Measurements from ENCODE around the gene CACNA1D.
"Not testable (repeated sequence)": the region's sequence is repeated elsewhere in the genome, so short reads cannot be mapped to it uniquely, and the experiment has no call there.

CACNA1D gene

GRCh38 chr3:53646723-53647122 lies 152.3 kb downstream of the CACNA1D start:
- no peak for DNase-seq (ENCODE audit: extremely low read depth in 1 of 2, low read depth in 1 of 2)

GRCh38 chr3:53649816-53650215 lies 155.4 kb downstream of the CACNA1D start:
- no peak for DNase-seq (ENCODE audit: extremely low read depth in 1 of 2, low read depth in 1 of 2)

- DNase-seq (ENCODE audit: extremely low read depth in 1 of 2, low read depth in 1 of 2), result peak in 1 of 2 donors; percentile 11
Measured at GRCh38 chr3:53650424-53650823, 156.0 kb downstream of the CACNA1D start.

GRCh38 chr3:53650928-53651661 lies 156.7 kb downstream of the CACNA1D start:
- DNase-seq (ENCODE audit: extremely low read depth in 1 of 2, low read depth in 1 of 2), result no peak

GRCh38 chr3:53651927-53652326 lies 157.5 kb downstream of the CACNA1D start:
- no peak for DNase-seq (ENCODE audit: extremely low read depth in 1 of 2, low read depth in 1 of 2)

- no peak for DNase-seq (ENCODE audit: extremely low read depth in 1 of 2, low read depth in 1 of 2)
Measured at GRCh38 chr3:53657651-53658050, 163.2 kb downstream of the CACNA1D start.

GRCh38 chr3:53658613-53659193 lies 164.3 kb downstream of the CACNA1D start:
- DNase-seq (ENCODE audit: extremely low read depth in 1 of 2, low read depth in 1 of 2), result no peak

- no peak for DNase-seq (ENCODE audit: extremely low read depth in 1 of 2, low read depth in 1 of 2)
Measured at GRCh38 chr3:53659996-53660395, 165.6 kb downstream of the CACNA1D start.

- no peak for DNase-seq (ENCODE audit: extremely low read depth in 1 of 2, low read depth in 1 of 2)
Measured at GRCh38 chr3:53661480-53661879, 167.1 kb downstream of the CACNA1D start.

GRCh38 chr3:53664812-53665211 lies 170.4 kb downstream of the CACNA1D start:
- DNase-seq (ENCODE audit: extremely low read depth in 1 of 2, low read depth in 1 of 2), result not testable (repeated sequence)

GRCh38 chr3:53665608-53666425 lies 171.4 kb downstream of the CACNA1D start:
- no peak for DNase-seq (ENCODE audit: extremely low read depth in 1 of 2, low read depth in 1 of 2)

- no peak for DNase-seq (ENCODE audit: extremely low read depth in 1 of 2, low read depth in 1 of 2)
Measured at GRCh38 chr3:53668872-53669271, 174.5 kb downstream of the CACNA1D start.

- DNase-seq (ENCODE audit: extremely low read depth in 1 of 2, low read depth in 1 of 2), result no peak
Measured at GRCh38 chr3:53670721-53671120, 176.3 kb downstream of the CACNA1D start.

GRCh38 chr3:53671192-53671960 lies 177.0 kb downstream of the CACNA1D start:
- DNase-seq (ENCODE audit: extremely low read depth in 1 of 2, low read depth in 1 of 2), result no peak

GRCh38 chr3:53671961-53672299 lies 177.5 kb downstream of the CACNA1D start:
- no peak for DNase-seq (ENCODE audit: extremely low read depth in 1 of 2, low read depth in 1 of 2)

GRCh38 chr3:53672981-53673380 lies 178.6 kb downstream of the CACNA1D start:
- no peak for DNase-seq (ENCODE audit: extremely low read depth in 1 of 2, low read depth in 1 of 2)

- no peak for DNase-seq (ENCODE audit: extremely low read depth in 1 of 2, low read depth in 1 of 2)
Measured at GRCh38 chr3:53673722-53674350, 179.4 kb downstream of the CACNA1D start.

GRCh38 chr3:53674582-53674981 lies 180.2 kb downstream of the CACNA1D start:
- no peak for DNase-seq (ENCODE audit: extremely low read depth in 1 of 2, low read depth in 1 of 2)

- no peak for DNase-seq (ENCODE audit: extremely low read depth in 1 of 2, low read depth in 1 of 2)
Measured at GRCh38 chr3:53675022-53675697, 180.7 kb downstream of the CACNA1D start.

- no peak for DNase-seq (ENCODE audit: extremely low read depth in 1 of 2, low read depth in 1 of 2)
Measured at GRCh38 chr3:53675942-53676341, 181.5 kb downstream of the CACNA1D start.

Measured in stimulated activated CD8-positive, alpha-beta memory T cell treated with anti-CD3 and anti-CD28 coated beads, Interleukin-7, amount 100 ng/mL, for 48 hours (primary cell).